Activated naive CD8-positive, alpha-beta T cell treated with anti-CD3 and anti-CD28 coated beads, Interleukin-2, amount 50 U/mL, for 24 hours (primary cell): ENCODE measurements around the gene CCDC80.

Experiments
- ATAC-seq: fragments of 150-1000 bp; cut with Tn5 transposase; one replicate; pipeline ENCODE4 v1.10.0; 2021
- DNase-seq: peaks from one replicate; pipeline ENCODE4 v3.0.0; 2021
- H3K27ac Mint-ChIP-seq: one replicate; pipeline ENCODE4 v1.8.0; 2021; ENCODE audit warnings: mild to moderate bottlenecking, mixed read lengths
- H3K27me3 Mint-ChIP-seq: one replicate; pipeline ENCODE4 v1.8.0; 2021; ENCODE audit warnings: mixed read lengths
- H3K36me3 Mint-ChIP-seq: one replicate; pipeline ENCODE4 v1.8.0; 2021; ENCODE audit warnings: low read depth, mixed read lengths
- H3K4me1 Mint-ChIP-seq: one replicate; pipeline ENCODE4 v1.8.0; 2021; ENCODE audit warnings: mixed read lengths
- H3K4me3 Mint-ChIP-seq: one replicate; pipeline ENCODE4 v1.8.0; 2021; ENCODE audit warnings: mild to moderate bottlenecking, moderate library complexity, mixed read lengths
- H3K9me3 Mint-ChIP-seq: one replicate; pipeline ENCODE4 v1.8.0; 2021; ENCODE audit warnings: mixed read lengths

The CCDC80 gene

GRCh38 chr3:112561734-112562529 lies 79.0 kb downstream of the CCDC80 start, which contains the start of the genes ATG3 and SLC35A5:
TSS of gene ATG3 (minus strand) at chr3:112561962. CDS start at chr3:112561528, 434 bp downstream.
TSS of gene SLC35A5 (plus strand) at chr3:112562045. CDS start at chr3:112563404, 1,359 bp downstream.
- H3K36me3 Mint-ChIP-seq = peaks cover 10% of the 10 kb centered on the region
- peak; percentile 99 for DNase-seq
- peaks cover 46% of the 10 kb centered on the region for H3K4me1 Mint-ChIP-seq
- peak within 1 kb of the TSS; percentile 97 for H3K27ac Mint-ChIP-seq
- no peaks in the 10 kb centered on the region for H3K27me3 Mint-ChIP-seq
- peak; percentile 87 for ATAC-seq
- no peaks in the 10 kb centered on the region for H3K9me3 Mint-ChIP-seq
- H3K4me3 Mint-ChIP-seq = peak within 1 kb of the TSS; percentile 98

- Mint-ChIP-seq H3K36me3 (peaks cover 9% of the 10 kb centered on the region), H3K27ac (peak overlapping the region; percentile 97), H3K9me3 (no peaks in the 10 kb centered on the region), H3K27me3 (no peaks in the 10 kb centered on the region), H3K4me3 (peak overlapping the region; percentile 98), H3K4me1 (peaks cover 47% of the 10 kb centered on the region)
- ATAC-seq = peak; percentile 57
- peak; percentile 83 for DNase-seq
Observed at GRCh38 chr3:112561484-112561733, 79.5 kb downstream of the CCDC80 start.

- Mint-ChIP-seq H3K9me3 (no peaks in the 10 kb centered on the region), H3K36me3 (peaks cover 10% of the 10 kb centered on the region), H3K4me3 (peak overlapping the region; percentile 98), H3K27ac (peak overlapping the region; percentile 97), H3K27me3 (no peaks in the 10 kb centered on the region), H3K4me1 (peaks cover 50% of the 10 kb centered on the region)
- ATAC-seq (peak; percentile 45), DNase-seq (peak; percentile 79)
Observed at GRCh38 chr3:112560721-112561483, 80.0 kb downstream of the CCDC80 start.

GRCh38 chr3:112560307-112560706 lies 80.6 kb downstream of the CCDC80 start:
- Mint-ChIP-seq H3K27me3 (no peaks in the 10 kb centered on the region), H3K36me3 (peaks cover 16% of the 10 kb centered on the region), H3K4me1 (peaks cover 56% of the 10 kb centered on the region), H3K4me3 (peak overlapping the region; percentile 98), H3K27ac (peak overlapping the region; percentile 97), H3K9me3 (no peaks in the 10 kb centered on the region)
- no peak for DNase-seq
- ATAC-seq = no peak

- Mint-ChIP-seq H3K4me3 (no peak overlapping the region), H3K36me3 (peaks cover 18% of the 10 kb centered on the region), H3K27me3 (no peaks in the 10 kb centered on the region), H3K9me3 (no peaks in the 10 kb centered on the region), H3K4me1 (peaks cover 60% of the 10 kb centered on the region), H3K27ac (no peak overlapping the region)
- no peak for DNase-seq
- no peak for ATAC-seq
Observed at GRCh38 chr3:112557976-112558375, 83.0 kb downstream of the CCDC80 start.

GRCh38 chr3:112555535-112556170 lies 85.3 kb downstream of the CCDC80 start:
- Mint-ChIP-seq H3K4me3 (no peak overlapping the region), H3K9me3 (no peaks in the 10 kb centered on the region), H3K4me1 (peaks cover 49% of the 10 kb centered on the region), H3K27me3 (no peaks in the 10 kb centered on the region), H3K36me3 (peaks cover 20% of the 10 kb centered on the region), H3K27ac (no peak overlapping the region)
- DNase-seq (no peak), ATAC-seq (no peak)

- no peak for ATAC-seq
- H3K27ac Mint-ChIP-seq = no peak overlapping the region
Observed at GRCh38 chr3:112550859-112551258, 90.1 kb downstream of the CCDC80 start.

More at GRCh38 chr3:112550859-112551258, 90.1 kb downstream of the CCDC80 start:
- DNase-seq = no peak
- Mint-ChIP-seq H3K9me3 (no peaks in the 10 kb centered on the region), H3K36me3 (peaks cover 33% of the 10 kb centered on the region), H3K4me1 (peaks cover 19% of the 10 kb centered on the region), H3K4me3 (no peak overlapping the region), H3K27me3 (no peaks in the 10 kb centered on the region)
